Upper lobe of left lung (tissue), 4 donors: ENCODE data around the gene TMEM26.

ENCODE experiments used
- EP300 ChIP-seq, 4 donors: sonication (generic); formaldehyde crosslinking; IDR thresholded peaks; one replicate each; pipeline ENCODE4 v1.5.1; 2017; ENCODE audit warnings: antibody characterized with exemption in 4 of 4, control low read depth in 2 of 4
- POLR2A ChIP-seq, 4 donors: fragments of 450-650 bp; IDR thresholded peaks; one replicate each; pipeline ENCODE4 v1.5.1; 2016 to 2017; ENCODE audit warnings: antibody characterized with exemption in 4 of 4, mild to moderate bottlenecking in 2 of 4
- TF ChIP-seq, protein P1 (sequence below), 6 experiments: fragments of 450-650 bp in 4 of 6; fragments of 200-600 bp in 2 of 6; sonication (generic) in 2 of 6; IDR thresholded peaks; one replicate each; pipeline ENCODE4 v1.5.1; 2016 to 2019; ENCODE audit warnings: antibody characterized with exemption in 6 of 6

DNA sequence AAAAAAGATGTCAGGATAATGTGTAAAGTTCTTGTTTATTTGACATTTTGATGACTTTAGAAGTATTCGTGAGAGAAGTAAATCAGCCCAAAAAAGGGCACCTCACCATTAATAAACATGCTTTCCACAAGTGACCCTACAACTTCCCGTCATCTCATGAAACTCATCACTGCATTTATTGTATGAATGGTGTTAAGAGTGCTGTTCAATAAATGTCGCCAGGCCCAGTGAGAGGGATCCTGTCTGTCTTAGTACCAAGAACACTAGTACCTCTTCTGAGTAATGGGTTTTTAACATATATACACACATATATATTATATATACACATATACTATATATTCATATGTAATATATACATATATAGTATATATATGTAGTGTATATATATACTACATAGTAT lies 61.9 kb downstream of the TMEM26 start:
- TF ChIP-seq, protein P1, sequence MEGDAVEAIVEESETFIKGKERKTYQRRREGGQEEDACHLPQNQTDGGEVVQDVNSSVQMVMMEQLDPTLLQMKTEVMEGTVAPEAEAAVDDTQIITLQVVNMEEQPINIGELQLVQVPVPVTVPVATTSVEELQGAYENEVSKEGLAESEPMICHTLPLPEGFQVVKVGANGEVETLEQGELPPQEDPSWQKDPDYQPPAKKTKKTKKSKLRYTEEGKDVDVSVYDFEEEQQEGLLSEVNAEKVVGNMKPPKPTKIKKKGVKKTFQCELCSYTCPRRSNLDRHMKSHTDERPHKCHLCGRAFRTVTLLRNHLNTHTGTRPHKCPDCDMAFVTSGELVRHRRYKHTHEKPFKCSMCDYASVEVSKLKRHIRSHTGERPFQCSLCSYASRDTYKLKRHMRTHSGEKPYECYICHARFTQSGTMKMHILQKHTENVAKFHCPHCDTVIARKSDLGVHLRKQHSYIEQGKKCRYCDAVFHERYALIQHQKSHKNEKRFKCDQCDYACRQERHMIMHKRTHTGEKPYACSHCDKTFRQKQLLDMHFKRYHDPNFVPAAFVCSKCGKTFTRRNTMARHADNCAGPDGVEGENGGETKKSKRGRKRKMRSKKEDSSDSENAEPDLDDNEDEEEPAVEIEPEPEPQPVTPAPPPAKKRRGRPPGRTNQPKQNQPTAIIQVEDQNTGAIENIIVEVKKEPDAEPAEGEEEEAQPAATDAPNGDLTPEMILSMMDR (IDR thresholded peaks at IDR 0.05) = no peak
- TF ChIP-seq POLR2A (IDR thresholded peaks at IDR 0.05) (no peak), EP300 (IDR thresholded peaks at IDR 0.05) (no peak)
